ENCODE results near the gene KRTAP5-9.
"Not testable (repeated sequence)": the region's sequence is repeated elsewhere in the genome, so short reads cannot be mapped to it uniquely, and the experiment has no call there.

Gene KRTAP5-9

DNA sequence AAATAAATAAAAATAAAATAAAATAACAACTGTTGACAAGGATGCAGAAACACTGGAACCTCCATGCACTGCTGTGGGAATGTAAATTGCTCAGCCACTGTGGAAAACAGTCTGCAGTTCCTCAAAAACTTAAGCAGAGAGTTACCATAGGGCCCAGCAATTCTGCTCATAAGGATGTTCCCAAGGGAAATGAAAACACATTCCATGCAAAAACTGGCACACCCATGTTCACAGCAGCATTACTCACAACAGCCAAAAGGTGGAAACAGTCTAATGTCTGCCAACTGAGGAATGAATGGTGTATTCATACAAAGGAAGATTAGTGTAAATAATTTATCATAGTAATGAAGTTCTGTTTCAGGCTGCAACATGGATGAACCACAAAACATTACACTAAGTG is 13.9 kb downstream of the KRTAP5-9 start:
- no peak for DNase-seq (ENCODE audit: low read depth in 2 of 2)

DNA sequence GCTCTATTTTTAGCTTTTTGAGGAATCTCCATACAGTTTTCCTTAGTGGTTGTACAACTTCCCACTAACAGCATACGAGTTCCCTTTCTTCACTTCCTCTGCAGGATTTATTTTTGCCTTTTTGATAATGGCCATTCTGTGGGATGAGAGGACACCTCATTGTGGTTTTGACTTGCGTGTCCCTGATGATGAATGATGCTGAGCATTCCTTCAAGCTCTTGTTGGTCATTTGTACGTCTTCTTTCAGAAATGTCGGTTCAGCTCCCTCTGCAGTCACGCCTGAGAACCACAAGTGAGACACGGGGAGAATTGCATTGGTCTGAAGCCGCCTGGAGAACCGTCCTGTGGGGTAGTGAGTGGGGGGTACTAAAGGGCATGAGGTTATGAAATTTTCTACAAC is 15.2 kb downstream of the KRTAP5-9 start:
- no peak for DNase-seq (ENCODE audit: low read depth in 2 of 2)

DNA sequence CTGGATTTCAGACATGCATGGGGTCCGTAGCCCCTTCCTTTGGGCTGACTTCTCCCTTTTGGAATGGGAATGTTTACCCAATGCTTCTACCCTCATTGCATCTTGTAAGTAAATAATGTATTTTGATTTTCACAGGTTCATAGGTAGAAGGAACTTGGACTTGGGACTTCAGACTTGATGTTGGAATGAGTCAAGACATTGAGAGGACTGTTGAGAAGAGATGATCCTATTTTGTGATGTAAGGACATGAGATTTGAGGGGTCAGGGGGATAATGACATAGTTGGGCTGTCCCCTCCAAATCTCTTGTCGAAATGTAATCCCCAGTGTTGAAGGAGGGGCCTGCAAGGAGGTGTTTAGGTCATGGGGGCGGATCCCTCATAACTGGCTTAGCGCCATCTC is 16.2 kb downstream of the KRTAP5-9 start:
- DNase-seq (ENCODE audit: low read depth in 2 of 2): no peak

DNA sequence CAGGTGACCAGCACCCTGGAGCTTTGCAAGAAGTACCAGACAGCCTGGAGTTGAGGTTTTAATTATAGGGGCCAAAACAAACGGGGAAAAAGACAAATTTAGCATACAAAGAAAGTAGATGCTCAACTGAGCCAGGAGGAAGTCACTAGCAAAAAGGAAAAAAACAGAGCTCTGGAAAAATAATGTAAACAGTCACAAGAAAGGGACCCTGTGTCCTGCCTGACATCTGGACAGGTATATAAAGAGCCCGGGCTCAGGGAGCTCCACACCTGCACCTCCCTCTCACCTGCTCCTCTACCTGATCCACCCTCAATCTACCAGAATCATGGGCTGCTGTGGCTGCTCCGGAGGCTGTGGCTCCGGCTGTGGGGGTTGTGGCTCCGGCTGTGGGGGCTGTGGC is 17.0 kb downstream of the KRTAP5-9 start, which contains the start of gene KRTAP5-10:
Gene KRTAP5-10 (plus strand): TSS at position 301 of the 400 bp plus-strand sequence. CDS start 25 bp downstream, at position 326.
- no peak for DNase-seq (ENCODE audit: low read depth in 2 of 2)

DNA sequence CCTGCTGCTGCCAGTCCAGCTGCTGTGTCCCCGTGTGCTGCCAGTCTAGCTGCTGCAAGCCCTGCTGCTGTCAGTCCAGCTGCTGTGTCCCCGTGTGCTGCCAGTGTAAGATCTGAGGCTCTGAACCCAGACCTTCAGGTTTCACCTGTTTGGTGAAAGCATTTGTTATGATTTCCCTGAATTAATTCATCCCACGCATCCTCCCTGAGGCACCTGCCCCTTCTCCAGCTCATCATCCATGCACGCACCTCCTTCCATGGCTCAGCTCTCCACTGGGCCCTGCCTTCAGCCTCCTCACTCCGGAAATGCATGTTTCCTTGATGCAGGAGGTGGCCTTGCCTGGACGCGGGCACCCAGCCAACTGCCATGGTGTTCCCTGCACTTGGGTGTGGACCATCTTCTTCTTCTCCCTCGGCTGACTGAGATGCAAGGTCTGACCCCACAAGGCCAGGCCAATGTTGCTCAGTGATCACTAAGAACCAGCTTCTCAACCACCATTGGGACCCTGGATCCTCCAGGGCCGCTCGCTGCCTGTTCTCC is 17.9 kb downstream of the KRTAP5-9 start:
- DNase-seq (ENCODE audit: low read depth in 2 of 2): no peak

DNA sequence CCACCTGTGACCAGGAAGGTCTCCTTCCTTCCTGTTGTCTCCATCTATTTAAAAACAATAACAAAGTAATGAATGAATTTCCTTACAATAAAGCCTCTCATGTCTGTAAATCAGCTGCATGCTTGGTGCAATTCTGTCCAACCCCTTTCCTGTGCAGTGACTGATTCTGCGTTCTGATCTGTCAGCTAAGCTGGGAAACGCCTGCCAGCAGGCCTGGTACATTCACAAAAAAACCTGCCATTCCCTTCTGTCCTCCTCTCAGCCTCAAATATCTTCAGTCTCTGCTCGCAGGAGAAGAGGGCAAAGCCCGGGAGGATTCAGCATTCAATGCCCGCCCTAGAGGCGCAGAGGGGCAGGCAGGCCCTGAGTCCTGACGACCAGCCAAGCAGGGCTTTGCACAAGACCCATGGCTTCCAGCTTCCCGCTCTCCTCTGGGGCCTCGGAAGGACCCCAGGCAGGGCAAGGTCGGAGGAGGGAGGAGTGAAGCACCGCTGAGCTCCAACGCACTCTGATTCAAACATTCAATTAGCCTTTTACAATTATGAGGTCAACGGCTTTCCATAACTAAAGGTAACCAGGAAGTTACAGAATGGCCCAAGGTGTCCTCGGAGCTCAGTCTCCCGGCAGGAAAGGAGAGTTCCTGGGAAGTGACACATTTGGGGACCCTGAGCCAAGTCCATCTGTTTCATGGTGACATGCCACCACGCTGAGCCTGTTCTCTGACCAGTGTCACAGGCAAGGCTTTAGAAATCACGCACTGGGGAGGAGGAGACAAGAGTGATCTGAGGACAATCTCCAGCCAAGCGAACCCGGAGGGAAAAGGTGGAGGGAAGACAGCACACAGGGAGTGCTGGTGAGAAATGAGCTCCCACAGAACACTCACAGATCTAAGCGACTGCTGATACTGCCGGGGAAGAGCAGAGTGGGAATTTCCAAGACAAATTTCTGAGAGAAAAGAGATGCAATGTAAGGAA is 18.7 kb downstream of the KRTAP5-9 start:
- not testable (repeated sequence) for DNase-seq (ENCODE audit: low read depth in 2 of 2)

DNA sequence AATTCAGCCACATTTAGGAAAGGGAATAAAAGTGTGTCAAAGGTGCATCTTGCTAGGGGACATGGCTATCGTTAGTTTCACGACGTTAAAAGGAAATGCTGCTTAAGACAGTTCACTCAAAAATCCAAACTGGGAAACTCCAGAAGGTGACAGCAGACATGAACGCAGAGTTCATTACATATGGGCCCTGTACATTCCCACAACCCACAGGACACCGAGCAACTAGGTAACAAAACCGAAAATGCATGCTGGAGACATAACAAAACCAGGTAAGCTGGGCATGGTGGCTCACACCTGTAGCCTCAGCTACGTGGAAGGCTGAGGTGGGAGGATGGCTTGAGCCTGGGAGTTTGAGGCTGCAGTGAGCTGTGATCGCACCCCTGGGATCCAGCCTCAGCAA is 19.4 kb downstream of the KRTAP5-9 start:
- DNase-seq (ENCODE audit: low read depth in 2 of 2): not testable (repeated sequence)

DNA sequence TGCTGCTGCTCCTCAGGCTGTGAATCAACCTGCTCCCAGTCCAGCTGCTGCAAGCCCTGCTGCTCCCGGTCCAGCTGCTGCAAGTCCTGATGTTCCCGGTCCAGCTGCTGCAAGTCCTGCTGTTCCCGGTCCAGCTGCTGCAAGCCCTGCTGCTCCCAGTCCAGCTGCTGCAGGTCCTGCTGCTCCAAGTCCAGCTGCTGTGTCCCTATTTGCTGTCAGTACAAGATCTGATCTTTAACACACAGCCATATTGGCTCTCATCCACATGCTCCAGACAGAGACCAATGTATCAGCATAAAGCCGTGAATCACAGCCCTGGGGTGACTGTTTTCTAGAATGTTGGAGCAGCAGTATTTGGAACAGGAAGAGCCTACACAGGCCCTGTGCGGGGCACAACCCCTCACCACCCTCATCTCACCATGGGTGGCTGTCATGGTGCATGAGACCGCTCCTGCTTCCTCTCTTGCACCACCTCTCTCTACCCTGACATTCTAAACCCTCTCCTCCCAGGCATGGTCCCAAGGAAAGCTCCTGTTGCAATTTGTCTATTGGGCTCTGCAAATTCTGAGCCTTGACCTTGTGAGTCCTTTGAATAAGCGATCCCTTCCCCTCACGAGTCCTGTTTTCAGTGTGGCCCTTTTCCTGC is 20.6 kb downstream of the KRTAP5-9 start:
- no peak for DNase-seq (ENCODE audit: low read depth in 2 of 2)

DNA sequence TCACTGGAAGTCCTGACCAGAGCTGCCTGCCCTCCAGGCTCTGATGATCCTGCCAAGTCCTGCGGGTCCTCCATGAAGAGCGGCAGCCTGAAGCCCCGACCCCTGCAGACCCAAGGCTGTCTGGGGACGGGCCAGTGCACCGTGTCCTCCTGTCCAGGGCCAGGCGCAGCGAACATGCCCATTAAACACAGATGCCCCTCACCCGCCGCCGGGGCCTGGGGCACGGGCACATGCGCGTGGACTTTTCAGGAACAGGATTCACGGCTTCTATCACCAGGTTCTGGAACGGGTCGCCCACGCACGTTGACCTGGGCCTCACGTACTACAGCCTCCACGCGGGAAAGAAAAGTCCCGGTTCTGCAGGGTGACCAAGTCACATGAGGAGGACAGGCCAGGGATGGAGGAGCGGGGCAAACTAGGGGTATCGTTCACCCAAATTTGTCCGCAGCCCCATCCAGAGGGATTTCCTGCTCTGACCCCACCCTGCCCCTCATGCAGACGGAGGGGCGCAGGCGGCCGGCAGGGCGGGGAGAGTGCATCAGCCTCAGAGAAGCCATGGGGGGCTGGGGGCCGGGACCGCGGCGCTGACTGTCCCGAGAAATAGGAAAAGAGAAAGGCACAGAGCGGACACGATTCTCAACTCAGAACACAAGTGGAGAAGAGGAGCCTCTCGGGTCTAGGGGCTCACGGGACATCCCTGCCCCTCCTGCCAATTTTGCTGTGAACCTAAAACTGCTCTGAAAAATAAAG is 23.1 kb downstream of the KRTAP5-9 start:
- DNase-seq (ENCODE audit: low read depth in 2 of 2): not testable (repeated sequence)

DNA sequence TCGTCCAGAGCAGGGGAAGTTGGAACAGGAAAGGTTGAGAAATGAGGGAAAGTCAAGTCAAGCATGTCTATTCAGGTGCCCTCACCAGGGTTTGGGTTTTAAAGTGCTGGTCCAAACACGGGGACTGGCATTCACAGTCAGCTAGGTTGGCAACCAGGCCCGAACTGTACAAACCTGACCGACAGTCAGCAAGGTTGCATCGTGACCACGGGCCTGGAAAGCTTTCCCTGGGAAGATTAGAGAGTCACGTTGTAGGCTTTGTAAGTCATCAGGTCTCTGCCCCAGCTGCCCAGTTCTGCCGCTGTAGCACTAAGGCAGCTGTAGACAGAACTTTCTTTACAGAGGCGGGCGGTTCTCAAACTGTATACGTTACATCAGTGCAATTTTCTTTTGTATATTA is 24.6 kb downstream of the KRTAP5-9 start:
- DNase-seq (ENCODE audit: low read depth in 2 of 2): no peak

DNA sequence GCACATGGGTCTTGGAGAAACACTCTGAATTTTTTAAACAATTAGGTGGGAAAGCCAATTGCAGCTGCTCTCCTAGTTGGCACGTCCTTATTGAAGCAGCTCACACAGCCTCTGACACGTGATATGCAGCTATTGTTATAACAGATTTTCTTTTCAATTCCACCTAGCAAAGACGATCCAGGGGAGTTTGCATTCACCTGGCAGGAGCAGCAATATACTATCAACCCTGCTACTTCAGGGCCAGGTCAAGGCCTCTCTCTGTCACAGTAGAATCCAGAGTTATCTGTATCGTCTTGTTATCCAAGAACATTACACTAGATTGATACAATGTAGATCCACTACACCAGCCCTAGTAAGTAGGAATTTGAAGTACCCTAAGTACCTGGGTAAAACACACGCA is 26.2 kb downstream of the KRTAP5-9 start:
- no peak for DNase-seq (ENCODE audit: low read depth in 2 of 2)

DNA sequence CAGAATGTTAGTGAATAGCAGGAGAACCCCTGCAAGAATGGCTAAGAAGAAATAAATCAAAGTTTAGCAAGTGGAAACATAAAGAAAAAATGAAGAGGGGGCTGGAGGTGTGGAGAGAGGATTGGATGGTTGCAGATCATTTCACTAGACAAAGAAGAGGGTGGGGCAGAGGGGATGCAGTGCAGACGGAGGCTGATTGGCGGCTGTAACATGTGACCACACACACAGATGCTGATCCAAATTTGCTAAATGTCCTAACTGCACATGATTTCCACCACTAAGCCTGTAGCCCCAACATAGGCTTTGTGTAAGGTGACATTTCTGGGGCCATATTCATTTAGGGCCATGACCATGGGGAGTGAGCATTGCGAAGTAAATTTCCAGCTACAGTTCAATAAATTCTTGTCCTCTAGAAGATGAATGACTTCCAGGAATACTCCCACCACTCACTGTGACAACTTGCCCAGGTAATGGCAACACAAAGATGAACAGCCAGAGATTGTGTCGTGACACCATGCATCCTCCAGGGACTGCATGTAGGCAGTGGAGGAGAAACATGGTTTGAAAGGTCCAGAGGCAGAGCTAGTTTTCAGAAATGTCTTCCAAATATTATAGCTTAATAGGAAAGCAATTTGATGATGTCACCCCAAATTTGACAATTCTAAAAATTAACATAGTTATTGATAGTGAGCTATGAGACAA is 27.7 kb downstream of the KRTAP5-9 start:
- no peak for DNase-seq (ENCODE audit: low read depth in 2 of 2)

DNA sequence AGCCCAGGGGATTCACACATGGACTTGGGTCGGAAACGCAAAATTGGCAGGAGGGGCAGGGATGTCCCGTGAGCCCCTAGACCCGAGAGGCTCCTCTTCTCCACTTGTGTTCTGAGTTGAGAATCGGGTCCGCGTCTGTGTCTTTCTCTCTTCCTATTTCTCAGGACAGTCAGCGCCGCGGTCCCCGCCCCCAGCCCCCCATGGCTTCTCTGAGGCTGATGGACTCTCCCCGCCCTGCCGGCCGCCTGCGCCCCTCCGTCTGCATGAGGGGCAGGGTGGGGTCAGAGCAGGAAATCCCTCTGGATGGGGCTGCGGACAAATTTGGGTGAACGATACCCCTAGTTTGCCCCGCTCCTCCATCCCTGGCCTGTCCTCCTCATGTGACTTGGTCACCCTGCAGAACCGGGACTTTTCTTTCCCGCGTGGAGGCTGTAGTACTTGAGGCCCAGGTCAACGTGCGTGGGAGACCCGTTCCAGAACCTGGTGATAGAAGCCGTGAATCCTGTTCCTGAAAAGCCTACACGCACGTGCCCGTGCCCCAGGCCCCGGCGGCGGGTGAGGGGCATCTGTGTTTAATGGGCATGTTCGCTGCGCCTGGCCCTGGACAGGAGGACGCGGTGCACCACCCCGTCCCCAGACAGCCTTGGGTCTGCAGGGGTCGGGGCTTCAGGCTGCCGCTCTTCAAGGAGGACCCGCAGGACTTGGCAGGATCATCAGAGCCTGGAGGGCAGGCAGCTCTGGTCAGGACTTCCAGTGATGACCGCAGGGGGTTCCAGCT is 28.7 kb downstream of the KRTAP5-9 start:
- not testable (repeated sequence) for DNase-seq (ENCODE audit: low read depth in 2 of 2)

DNA sequence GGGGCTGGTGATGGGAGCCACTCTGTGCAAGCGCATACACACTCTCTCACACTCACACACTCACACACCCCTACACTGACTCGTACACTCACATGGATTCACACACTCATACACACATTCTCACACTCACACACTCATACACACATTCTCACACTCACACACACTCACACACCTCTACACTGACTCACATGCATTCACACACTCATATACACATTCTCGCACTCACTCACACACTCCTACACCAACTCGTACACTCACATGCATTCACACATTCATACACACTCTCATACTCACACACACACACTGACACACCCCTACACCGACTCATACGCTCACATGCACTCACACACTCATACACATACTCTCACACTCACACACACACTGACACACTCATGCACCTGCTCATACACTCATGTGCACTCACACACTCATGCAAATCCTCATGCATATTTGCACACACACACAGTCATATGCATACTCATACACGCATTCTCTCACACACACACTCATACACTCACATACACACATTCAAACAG is 29.3 kb downstream of the KRTAP5-9 start:
- no peak for DNase-seq (ENCODE audit: low read depth in 2 of 2)

DNA sequence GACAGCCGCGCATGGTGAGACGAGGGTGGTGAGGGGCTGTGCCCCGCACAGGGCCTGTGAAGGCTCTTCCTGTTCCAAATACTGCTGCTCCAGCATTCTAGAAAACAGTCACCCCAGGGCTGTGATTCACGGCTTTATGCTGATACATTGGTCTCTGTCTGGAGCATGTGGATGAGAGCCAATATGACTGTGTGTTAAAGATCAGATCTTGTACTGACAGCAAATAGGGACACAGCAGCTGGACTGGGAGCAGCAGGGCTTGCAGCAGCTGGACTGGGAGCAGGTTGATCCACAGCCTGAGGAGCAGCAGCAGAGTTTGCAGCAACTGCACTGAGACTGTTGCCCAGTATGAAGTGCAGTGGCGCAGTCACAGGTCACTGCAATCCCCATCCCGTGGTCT is 31.3 kb downstream of the KRTAP5-9 start:
- DNase-seq (ENCODE audit: low read depth in 2 of 2): not testable (repeated sequence)

DNA sequence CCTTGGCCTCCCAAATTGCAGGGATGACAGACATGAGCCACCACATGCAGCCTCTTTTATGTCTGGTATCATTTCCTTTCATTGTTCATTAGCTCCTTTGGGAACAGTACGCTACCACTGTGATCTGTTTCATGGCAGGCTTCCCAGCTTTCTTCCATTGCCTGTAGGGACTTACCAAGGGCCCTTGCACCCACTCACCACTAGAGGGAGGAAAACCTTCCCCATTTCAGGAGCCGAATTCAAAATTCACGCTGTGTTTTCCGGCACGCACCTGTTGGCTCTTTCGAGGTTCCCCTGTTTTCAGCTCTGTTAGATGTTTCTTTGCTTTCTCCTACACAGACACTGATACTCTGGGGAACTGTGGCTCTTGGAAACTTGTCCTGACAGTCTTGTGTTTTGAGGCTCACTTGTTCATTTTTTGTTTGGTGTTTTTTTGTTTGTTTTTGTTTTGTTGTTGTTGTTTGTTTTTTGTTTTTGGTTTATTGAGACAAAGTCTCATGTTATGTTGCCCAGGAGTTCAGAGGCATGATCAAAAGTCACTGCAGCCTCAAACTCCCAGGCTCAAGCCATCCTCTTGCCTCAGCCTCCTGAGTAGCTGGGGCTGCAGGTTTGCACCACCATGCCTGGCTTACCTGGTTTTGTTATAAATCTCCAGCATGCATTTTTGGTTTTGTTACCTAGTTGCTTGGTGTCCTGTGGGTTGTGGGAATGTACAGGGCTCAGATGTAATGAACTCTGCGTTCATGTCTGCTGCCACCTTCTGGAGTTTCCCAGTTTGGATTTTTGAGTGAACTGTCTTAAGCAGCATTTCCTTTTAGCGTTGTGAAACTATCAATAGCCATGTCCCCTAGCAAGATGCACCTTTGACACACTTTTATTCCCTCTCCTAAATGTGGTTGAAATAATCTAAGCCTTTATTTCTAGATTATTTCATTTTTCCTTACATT is 32.1 kb downstream of the KRTAP5-9 start:
- DNase-seq (ENCODE audit: low read depth in 2 of 2): no peak

DNA sequence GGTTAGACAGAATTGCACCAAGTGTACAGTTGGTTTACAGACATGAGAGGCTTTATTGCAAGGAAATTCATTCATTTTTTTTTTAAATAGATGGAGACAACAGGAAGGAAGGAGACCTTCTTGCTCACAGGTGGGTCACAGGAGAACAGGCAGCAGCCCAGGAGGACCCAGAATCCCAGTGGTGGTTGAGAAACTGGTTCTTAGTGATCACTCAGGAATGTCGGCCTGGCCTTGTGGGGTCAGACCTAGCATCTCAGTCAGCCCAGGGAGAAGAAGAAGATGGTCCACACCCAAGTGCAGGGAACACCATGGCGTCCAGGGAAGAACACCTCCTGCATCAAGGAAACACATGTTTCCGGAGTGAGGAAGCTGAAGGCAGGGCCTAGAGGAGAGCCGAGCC is 33.6 kb downstream of the KRTAP5-9 start:
- DNase-seq (ENCODE audit: low read depth in 2 of 2): no peak

DNA sequence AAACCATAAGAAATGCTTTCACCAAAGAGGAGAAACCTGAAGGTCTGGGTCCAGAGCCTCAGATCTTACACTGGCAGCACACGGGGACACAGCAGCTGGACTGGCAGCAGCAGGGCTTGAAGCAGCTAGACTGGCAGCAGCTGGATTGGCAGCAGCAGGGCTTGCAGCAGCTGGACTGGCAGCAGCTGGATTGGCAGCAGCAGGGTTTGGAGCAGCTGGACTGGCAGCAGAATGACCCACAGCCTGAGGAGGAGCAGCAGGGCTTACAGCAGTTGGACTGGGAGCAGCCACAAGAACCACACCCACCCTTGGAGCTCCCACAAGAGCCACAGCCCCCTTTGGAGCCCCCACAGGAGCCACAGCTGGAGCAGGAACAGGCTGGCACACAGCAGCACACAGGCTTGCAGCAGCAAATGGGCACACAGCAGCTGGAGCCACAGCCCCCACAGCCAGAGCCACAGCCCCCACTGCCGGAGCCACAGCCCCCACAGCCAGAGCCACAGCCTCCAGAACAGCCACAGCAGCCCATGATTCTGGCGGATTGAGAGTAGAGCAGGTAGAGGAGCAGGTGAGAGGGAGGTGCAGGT is 34.2 kb downstream of the KRTAP5-9 start, which contains the start of gene KRTAP5-11:
Gene KRTAP5-11 (minus strand): TSS at position 567 of the 587 bp plus-strand sequence. CDS start 38 bp downstream, at position 529.
- no peak for DNase-seq (ENCODE audit: low read depth in 2 of 2)
